Sciatic nerve (tissue), 2 donors: Measurements from ENCODE around the gene CEP112. TPM values are rescaled to one million over a fixed set of nuclear protein-coding genes. Genes with fewer than 3 reads are reported as not detected.

ENCODE experiments used
- ATAC-seq: fragments of 200-7000 bp; cut with Tn5 transposase; one replicate; pipeline ENCODE4 v1.9.1; 2020; ENCODE audit warnings: mild to moderate bottlenecking, moderate library complexity
- DNase-seq: peaks from one replicate; pipeline ENCODE4 v3.0.0-alpha.2; 2020; ENCODE audit warnings: low spot score
- intact Hi-C: fragments of 100-400 bp; cut with DNase I; formaldehyde crosslinking; loops from one replicate; pipeline ENCODE4 v1.14.2; 2022
- total RNA-seq: library from RNA; stranded (reverse); fragmentation: NEBNext Ultra II Directional; extraction: Animal tissue kit (Norgen Biotek cat#: 25700); gene quantifications from one replicate; pipeline ENCODE4 v1.2.1, GENCODE V29; 2021
- donor health status: DM: no; HTN: no; CAD: no.
- donor health status: DM: no; HTN: no; CAD: no.

Gene CEP112
- total RNA-seq, 1 donor from 2014 or later, result 64.9 TPM

GRCh38 chr17:65618516-65618915 lies 573.4 kb downstream of the CEP112 start:
- ATAC-seq, result no peak
- no peak for DNase-seq
- intact Hi-C loops, result no loop called here

DNA sequence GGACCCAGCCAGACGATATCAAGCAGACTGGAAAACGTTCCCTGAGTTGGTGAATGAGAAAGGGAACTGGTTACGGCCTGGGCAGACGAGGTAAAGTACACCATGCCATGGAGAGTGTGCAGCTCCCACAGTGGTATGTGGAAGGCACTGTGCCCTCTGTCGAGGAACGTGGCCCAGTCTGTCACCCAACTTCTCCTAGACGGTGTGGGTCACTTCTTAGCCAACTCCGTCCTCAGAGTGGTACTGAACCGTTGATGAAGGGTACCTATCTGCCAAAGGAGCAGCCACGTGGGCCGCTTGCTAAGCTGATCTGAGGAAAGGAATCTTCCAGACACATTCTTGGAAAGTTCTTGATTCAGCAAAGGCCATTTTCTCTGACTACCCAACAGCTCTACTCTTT lies 574.4 kb downstream of the CEP112 start:
- intact Hi-C loops, result no loop called here
- DNase-seq (no peak), ATAC-seq (no peak)

DNA sequence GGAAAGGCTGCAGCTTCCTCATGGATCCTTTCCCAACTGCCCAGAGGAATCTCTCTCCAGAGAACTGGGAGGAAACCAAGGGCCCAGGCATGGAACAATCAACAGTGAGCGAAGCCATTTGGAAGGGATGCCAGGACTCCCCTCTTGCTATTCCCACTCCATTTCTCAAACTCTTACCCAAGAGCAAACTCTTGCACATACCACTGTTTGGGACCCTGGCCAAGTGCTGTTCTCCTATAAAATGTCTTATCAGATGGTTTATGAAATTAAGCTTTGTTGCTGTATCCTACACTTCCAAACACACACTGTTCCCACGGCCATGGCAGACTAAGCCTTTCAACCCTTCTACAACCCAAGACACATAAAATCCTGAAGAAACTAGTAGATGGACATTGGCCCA lies 582.2 kb downstream of the CEP112 start:
- ATAC-seq (no peak), DNase-seq (peak; percentile 13)
- intact Hi-C loops, result no loop called here

DNA sequence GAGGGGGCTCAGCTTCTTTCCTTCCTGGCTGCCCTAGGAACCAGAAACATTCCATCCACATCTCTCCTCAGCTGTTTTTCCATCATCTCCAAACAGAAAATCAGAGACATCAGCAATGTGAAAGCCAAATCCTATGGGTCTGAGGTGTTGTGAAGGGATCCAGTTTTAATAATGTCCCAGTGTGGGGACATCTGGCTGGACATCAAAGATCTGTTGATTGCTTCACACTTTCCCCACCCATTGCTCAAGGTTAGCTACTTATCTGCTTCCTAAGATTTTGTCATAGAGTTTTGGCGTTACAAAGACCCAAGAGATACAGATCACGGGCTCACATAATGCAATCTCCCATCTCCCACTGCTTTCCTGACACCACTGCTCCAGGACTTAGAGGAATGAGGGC lies 582.6 kb downstream of the CEP112 start:
- no peak for DNase-seq
- intact Hi-C loops, result no loop called here

DNA sequence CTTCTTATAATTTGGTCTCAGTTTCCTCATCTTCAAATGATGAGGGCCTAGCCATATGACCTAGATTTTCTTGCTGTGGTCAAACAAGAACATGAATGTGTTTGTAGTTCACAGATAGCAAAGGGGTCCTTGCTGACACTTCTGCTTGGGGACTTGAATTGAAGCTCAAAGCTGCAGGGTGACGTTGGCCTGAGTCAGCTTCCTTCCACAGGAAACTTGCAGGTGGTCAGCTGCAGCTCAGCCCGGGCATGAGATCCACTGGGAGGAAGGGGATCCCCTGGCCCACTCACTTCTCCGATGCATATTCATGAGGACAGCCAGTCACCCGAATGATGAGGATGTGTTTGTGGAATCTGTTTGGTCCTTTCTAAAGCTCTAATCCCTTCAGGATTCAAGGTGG lies 587.9 kb downstream of the CEP112 start:
- no peak for ATAC-seq
- no peak for DNase-seq
- intact Hi-C loops, result no loop called here

More for the DNA sequence above, 582.6 kb downstream of the CEP112 start:
- no peak for ATAC-seq

DNA sequence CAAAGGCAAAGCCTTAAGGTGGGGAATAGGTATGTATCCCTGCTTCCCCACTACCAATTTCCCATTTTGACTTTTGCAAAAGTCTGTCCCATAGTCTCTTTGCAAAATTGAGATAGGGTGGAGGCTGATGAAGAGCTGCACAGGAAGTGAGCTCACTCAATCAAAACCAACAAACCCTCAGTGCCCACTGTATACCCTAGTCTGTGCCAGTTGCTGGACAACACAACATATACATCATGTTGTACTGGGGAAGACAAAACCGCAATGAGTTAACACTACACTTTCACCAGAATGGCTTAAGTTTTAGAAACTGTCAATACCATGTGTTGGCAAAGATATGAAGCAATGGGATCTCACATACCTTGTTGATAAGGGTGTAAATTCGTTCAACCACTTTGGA lies 590.1 kb downstream of the CEP112 start:
- intact Hi-C loops, result no loop called here
- no peak for ATAC-seq
- no peak for DNase-seq

GRCh38 chr17:65601145-65601544 lies 590.8 kb downstream of the CEP112 start:
- no peak for DNase-seq
- intact Hi-C loops, result no loop called here
- ATAC-seq, result no peak

DNA sequence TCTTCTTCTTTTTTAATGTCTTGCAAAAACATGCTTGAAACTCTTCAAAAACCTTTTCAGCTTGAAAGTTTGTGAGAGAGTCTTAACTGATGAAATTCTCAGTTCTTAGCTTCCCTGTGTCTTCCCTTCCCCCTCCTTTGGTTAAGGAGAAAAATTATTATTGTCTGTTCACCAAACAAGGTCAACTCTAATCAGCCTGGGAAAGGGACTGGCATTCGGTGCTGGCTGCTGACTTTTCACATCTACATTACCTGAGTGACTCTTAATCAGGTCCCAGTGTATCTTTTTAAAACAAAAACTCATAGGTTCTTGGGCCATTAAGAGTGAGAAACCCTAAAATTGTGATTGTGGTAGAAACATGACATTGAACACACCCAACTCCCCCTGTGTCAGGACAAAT lies 591.4 kb downstream of the CEP112 start:
- ATAC-seq, result no peak
- DNase-seq, result no peak
- intact Hi-C loops, result no loop called here

DNA sequence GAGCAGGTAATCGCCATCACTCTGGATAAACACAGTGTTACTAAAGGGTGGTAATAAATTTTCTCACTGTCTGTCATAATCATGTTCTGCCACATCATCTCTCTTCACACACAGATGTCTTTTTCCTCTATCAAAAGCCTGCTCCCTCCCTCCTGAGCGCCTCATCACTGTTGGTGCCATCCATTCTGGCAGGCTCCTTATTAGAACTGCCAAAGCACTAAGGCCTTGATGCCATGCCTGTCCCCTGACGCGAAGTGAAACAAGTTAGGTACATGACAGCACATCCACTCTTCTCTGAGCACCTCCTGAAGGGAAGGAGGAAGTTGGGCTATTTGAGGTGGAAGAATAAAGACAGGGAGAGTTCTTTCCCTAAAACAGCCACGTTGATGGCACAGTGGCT lies 592.3 kb downstream of the CEP112 start:
- ATAC-seq, result no peak
- no peak for DNase-seq
- intact Hi-C loops, result no loop called here

DNA sequence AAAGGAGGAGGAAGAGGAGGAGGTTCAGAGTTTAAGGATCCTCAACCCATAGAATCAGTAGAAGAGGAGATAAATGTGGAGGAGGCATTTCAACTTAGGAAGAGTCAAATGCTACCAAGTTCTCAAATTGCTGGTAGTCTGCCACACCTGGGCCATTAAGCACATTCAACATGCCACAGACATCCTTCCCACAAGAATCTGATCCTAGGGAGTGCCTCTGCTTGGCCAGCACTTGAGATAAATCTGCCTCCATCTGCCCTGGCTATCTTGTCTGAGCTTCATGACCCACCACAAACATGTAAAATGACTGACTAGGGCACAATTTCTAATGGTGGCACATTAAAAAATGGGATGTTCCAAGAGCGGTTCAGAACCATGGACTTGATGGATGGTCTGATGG lies 593.2 kb downstream of the CEP112 start:
- intact Hi-C loops, result no loop called here
- ATAC-seq (no peak), DNase-seq (no peak)

GRCh38 chr17:65595071-65595656 lies 596.8 kb downstream of the CEP112 start:
- no peak for ATAC-seq
- no peak for DNase-seq
- intact Hi-C loops, result no loop called here

DNA sequence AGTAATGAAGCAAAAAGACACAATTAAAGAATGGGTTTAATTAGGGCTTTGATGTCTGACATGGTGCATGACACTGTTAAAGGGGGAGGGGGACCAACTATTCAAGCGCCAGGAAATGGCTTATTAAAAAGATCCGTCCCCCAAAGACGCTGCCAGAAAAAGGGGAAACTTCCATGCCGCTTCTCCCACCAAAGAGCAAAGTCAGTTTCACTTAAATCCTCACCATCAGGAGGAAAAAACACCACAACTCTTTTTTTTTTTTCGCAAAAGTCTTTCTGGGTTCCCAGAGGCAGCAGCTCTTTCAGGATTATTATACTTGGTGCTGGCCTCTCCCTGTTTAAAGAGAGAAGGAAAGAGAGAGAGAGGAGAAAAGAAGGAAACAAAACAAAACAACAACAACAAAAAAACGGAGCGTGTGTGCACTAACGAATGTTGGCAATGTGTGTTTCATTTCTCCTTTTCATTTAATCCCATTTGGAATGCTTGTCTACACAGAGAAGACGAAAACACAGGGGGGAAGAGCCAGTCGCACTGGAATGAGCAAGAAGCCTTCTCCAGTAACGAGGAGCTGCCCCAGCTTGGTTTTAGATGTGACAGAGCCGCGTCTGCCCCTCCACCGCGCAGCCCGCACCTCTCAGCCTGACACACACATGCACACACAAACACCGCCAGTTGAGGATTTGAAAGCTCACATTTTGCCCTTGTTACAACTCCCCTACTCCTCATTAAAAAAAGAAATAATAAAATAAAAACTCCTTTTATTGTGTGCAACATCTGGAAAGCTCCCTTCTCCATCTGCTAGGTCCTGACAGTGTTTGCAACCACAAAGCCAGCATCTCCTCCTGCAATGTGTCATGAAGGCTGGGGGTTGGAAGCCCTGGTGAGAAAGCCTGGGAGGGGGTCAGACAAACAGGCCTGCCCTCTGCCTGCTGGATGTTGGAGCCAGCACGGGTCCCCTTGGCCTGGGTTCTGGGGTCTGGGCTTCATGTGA lies 597.8 kb downstream of the CEP112 start:
- ATAC-seq, result peak; percentile 67
- no peak for DNase-seq
- intact Hi-C loops, result no loop called here

DNA sequence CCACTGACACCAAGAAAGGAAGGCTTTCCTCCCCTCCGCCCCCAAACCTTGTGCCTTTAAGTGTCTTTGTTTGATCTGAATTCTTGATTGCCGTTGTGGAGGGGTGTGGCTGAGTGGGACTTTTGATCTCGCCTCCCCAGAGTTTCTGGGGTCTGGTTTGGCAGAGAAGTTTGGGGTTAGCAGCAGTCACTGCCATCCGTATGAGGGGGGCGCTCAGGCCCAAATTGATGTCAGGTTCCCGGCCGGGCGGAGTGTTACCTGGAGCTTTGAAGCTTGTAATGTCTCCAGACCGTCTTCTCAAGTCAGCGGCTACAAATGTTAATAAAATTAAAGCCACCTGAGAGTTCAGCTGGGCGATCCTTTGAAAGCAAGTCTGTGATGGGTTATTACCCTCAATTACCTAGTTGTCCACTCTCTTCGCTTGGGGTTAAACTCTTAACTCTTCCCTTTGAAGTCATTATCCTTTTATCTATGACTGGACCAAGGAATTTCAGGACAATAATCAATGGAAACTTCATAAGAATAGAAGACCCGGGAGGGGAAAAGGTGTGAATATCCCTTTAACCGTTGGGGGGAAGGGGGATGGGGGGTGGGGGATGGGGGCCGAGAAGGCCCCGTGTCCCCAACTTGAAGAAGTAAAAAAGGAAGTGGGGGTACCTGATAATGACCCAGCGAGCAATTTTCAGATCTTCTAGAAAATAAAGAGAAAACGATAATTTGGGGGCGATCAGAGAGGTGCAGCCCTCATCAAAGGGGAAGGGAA lies 598.7 kb downstream of the CEP112 start:
- no peak for DNase-seq
- intact Hi-C loops, result no loop called here
- ATAC-seq, result no peak

- DNase-seq (no peak), ATAC-seq (no peak)
- intact Hi-C loops, result no loop called here
Observed at GRCh38 chr17:65592125-65592965, 599.6 kb downstream of the CEP112 start.

GRCh38 chr17:65589321-65589720 lies 602.6 kb downstream of the CEP112 start:
- ATAC-seq, result no peak
- DNase-seq, result no peak
- intact Hi-C loops, result no loop called here

- DNase-seq (no peak), ATAC-seq (no peak)
- intact Hi-C loops, result no loop called here
Observed at GRCh38 chr17:65588181-65588808, 603.6 kb downstream of the CEP112 start.

DNA sequence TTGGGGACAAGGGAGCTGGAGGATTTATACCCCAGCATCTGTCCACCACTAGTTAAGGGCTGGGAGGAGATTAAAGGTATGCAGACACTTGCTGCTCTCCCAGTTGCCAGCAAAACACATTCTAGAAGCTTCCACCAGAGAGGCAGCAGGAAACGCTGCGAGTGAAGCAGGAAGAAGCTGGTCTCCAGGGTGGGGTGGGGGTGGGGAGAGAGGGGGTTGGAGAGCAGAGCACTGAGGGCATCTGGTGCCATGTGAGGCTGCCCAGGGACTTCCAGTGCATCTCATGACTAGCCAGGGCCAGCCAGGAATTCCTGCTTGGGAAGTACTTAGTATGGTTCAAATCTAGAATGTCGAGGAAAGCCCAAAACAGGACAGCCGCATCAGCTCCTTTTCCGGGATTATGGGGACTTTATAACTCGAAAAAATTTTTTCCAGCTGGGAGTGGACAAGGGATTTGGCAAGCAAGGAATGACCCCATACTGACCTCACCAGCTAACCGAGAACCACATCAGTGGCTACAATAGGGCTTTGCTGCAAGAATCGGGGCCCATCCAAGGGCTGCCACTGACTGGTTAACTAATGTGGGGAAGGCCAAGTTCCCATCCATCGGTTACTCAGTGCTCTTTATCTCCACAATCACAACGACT lies 604.3 kb downstream of the CEP112 start:
- no peak for ATAC-seq
- DNase-seq, result no peak
- intact Hi-C loops, result no loop called here

GRCh38 chr17:65586899-65587298 lies 605.0 kb downstream of the CEP112 start:
- intact Hi-C loops, result no loop called here
- ATAC-seq, result no peak
- DNase-seq, result no peak
